HG03135 (cell line): Measurements from ENCODE around the gene ADGRG1.
"Not testable (repeated sequence)": the region's sequence is repeated elsewhere in the genome, so short reads cannot be mapped to it uniquely, and the experiment has no call there.

Experiments
- ATAC-seq: cut with Tn5 transposase; IDR thresholded peaks from one replicate; pipeline ENCODE4 v1.9.1; 2021; ENCODE audit warnings: mild to moderate bottlenecking, moderate library complexity; ENCODE audit not compliant: unreplicated experiment

The ADGRG1 gene

GRCh38 chr16:57628008-57628781, at the start of gene ADGRG1:
ADGRG1 (plus strand) TSS chr16:57628630; CDS start chr16:57650288, 21,658 bp downstream.
- ATAC-seq: no peak

GRCh38 chr16:57579361-57579665, 49.1 kb upstream of the ADGRG1 start:
- no peak for ATAC-seq

- ATAC-seq: no peak
These were observed 43.3 kb upstream of the ADGRG1 start for GRCh38 chr16:57585051-57585687.

- ATAC-seq: no peak
These were observed 39.6 kb upstream of the ADGRG1 start for GRCh38 chr16:57588831-57589230.

GRCh38 chr16:57589374-57589773, 39.1 kb upstream of the ADGRG1 start:
- no peak for ATAC-seq

GRCh38 chr16:57590654-57591085, 37.8 kb upstream of the ADGRG1 start:
- ATAC-seq: no peak

- ATAC-seq: peak; percentile 70
These were observed 37.2 kb upstream of the ADGRG1 start for GRCh38 chr16:57591086-57591869.

- no peak for ATAC-seq
These were observed 36.5 kb upstream of the ADGRG1 start for GRCh38 chr16:57591870-57592485.

- ATAC-seq: no peak
These were observed 35.8 kb upstream of the ADGRG1 start for GRCh38 chr16:57592591-57593003.

GRCh38 chr16:57593021-57593420, 35.4 kb upstream of the ADGRG1 start:
- no peak for ATAC-seq

- no peak for ATAC-seq
These were observed 34.4 kb upstream of the ADGRG1 start for GRCh38 chr16:57593990-57594389.

GRCh38 chr16:57594531-57595031, 33.8 kb upstream of the ADGRG1 start:
- ATAC-seq: no peak

- ATAC-seq: not testable (repeated sequence)
These were observed 32.2 kb upstream of the ADGRG1 start for GRCh38 chr16:57596234-57596633.

- ATAC-seq: no peak
These were observed 30.0 kb upstream of the ADGRG1 start for GRCh38 chr16:57598437-57598836.

- ATAC-seq: no peak
These were observed 28.2 kb upstream of the ADGRG1 start for GRCh38 chr16:57600048-57600835.

GRCh38 chr16:57600952-57601580, 27.4 kb upstream of the ADGRG1 start:
- no peak for ATAC-seq

GRCh38 chr16:57601801-57602478, 26.5 kb upstream of the ADGRG1 start:
- peak; percentile 76 for ATAC-seq

- ATAC-seq: no peak
These were observed 25.1 kb upstream of the ADGRG1 start for GRCh38 chr16:57603115-57604024.
